ENCODE measurements around the gene SLC38A6.

Gene SLC38A6

GRCh38 chr14:60980811-60981632 is at the start of gene SLC38A6, which contains the start of gene TRMT5:
SLC38A6 (plus strand) TSS chr14:60981245; CDS start chr14:60981278, 33 bp downstream.
TRMT5 (minus strand) TSS chr14:60981079; CDS start chr14:60980973, 106 bp downstream.
- Mint-ChIP-seq H3K27me3 (no peaks in the 10 kb centered on the region), H3K4me3 (no peak within 1 kb of the TSS), H3K4me1 (peaks cover 10% of the 10 kb centered on the region), H3K27ac (ENCODE audit: low read depth) (no peak within 1 kb of the TSS), H3K9me3 (no peaks in the 10 kb centered on the region), H3K36me3 (ENCODE audit: insufficient read depth) (peaks cover 2% of the 10 kb centered on the region)
- DNase-seq (ENCODE audit: low spot score in 2 of 2) (peak; percentile 86 to 93), ATAC-seq (replicated peaks; ENCODE audit: extremely low read depth, poor library complexity, severe bottlenecking) (peak; percentile 88)

- Mint-ChIP-seq H3K27me3 (no peaks in the 10 kb centered on the region), H3K4me3 (no peak overlapping the region), H3K36me3 (ENCODE audit: insufficient read depth) (peaks cover 1% of the 10 kb centered on the region), H3K27ac (ENCODE audit: low read depth) (no peak overlapping the region), H3K4me1 (peaks cover 21% of the 10 kb centered on the region), H3K9me3 (no peaks in the 10 kb centered on the region)
- no peak for ATAC-seq (replicated peaks; ENCODE audit: extremely low read depth, poor library complexity, severe bottlenecking)
- no peak for DNase-seq (ENCODE audit: low spot score in 2 of 2)
These were observed 47.0 kb upstream of the SLC38A6 start for GRCh38 chr14:60933920-60934655.

- ATAC-seq (replicated peaks; ENCODE audit: extremely low read depth, poor library complexity, severe bottlenecking) = no peak
- Mint-ChIP-seq H3K9me3 (no peaks in the 10 kb centered on the region), H3K36me3 (ENCODE audit: insufficient read depth) (peaks cover 1% of the 10 kb centered on the region), H3K27me3 (no peaks in the 10 kb centered on the region), H3K4me1 (peaks cover 27% of the 10 kb centered on the region), H3K27ac (ENCODE audit: low read depth) (no peak overlapping the region), H3K4me3 (no peak overlapping the region)
- no peak for DNase-seq (ENCODE audit: low spot score in 2 of 2)
These were observed 45.7 kb upstream of the SLC38A6 start for GRCh38 chr14:60935319-60935718.

- Mint-ChIP-seq H3K27me3 (no peaks in the 10 kb centered on the region), H3K4me1 (peaks cover 17% of the 10 kb centered on the region), H3K36me3 (ENCODE audit: insufficient read depth) (peaks cover 2% of the 10 kb centered on the region), H3K4me3 (no peak overlapping the region), H3K9me3 (no peaks in the 10 kb centered on the region), H3K27ac (ENCODE audit: low read depth) (no peak overlapping the region)
- ATAC-seq (replicated peaks; ENCODE audit: extremely low read depth, poor library complexity, severe bottlenecking) (no peak), DNase-seq (ENCODE audit: low spot score in 2 of 2) (no peak)
These were observed 37.4 kb upstream of the SLC38A6 start for GRCh38 chr14:60943637-60944032.

GRCh38 chr14:60944204-60944603 is 36.8 kb upstream of the SLC38A6 start:
- Mint-ChIP-seq H3K27me3 (no peaks in the 10 kb centered on the region), H3K4me1 (peaks cover 12% of the 10 kb centered on the region), H3K9me3 (no peaks in the 10 kb centered on the region), H3K36me3 (ENCODE audit: insufficient read depth) (peaks cover 2% of the 10 kb centered on the region), H3K4me3 (no peak overlapping the region), H3K27ac (ENCODE audit: low read depth) (no peak overlapping the region)
- DNase-seq (ENCODE audit: low spot score in 2 of 2) = no peak
- no peak for ATAC-seq (replicated peaks; ENCODE audit: extremely low read depth, poor library complexity, severe bottlenecking)

- peaks cover 7% of the 10 kb centered on the region for H3K4me1 Mint-ChIP-seq
- H3K9me3 Mint-ChIP-seq = no peaks in the 10 kb centered on the region
- no peaks in the 10 kb centered on the region for H3K27me3 Mint-ChIP-seq
- no peak overlapping the region for H3K4me3 Mint-ChIP-seq
- no peak overlapping the region for H3K27ac Mint-ChIP-seq (ENCODE audit: low read depth)
- ATAC-seq (replicated peaks; ENCODE audit: extremely low read depth, poor library complexity, severe bottlenecking) (no peak), DNase-seq (ENCODE audit: low spot score in 2 of 2) (no peak)
- H3K36me3 Mint-ChIP-seq (ENCODE audit: insufficient read depth) = peaks cover 2% of the 10 kb centered on the region
These were observed 35.1 kb upstream of the SLC38A6 start for GRCh38 chr14:60945984-60946383.

GRCh38 chr14:60946773-60947172 is 34.3 kb upstream of the SLC38A6 start:
- no peak overlapping the region for H3K27ac Mint-ChIP-seq (ENCODE audit: low read depth)
- H3K4me3 Mint-ChIP-seq = no peak overlapping the region
- H3K27me3 Mint-ChIP-seq = no peaks in the 10 kb centered on the region

GRCh38 chr14:60951776-60952435 is 29.1 kb upstream of the SLC38A6 start:
- Mint-ChIP-seq H3K4me3 (no peak overlapping the region), H3K9me3 (peaks cover 6% of the 10 kb centered on the region), H3K36me3 (ENCODE audit: insufficient read depth) (peaks cover 3% of the 10 kb centered on the region), H3K27ac (ENCODE audit: low read depth) (no peak overlapping the region), H3K4me1 (no peaks in the 10 kb centered on the region), H3K27me3 (no peaks in the 10 kb centered on the region)
- no peak for ATAC-seq (replicated peaks; ENCODE audit: extremely low read depth, poor library complexity, severe bottlenecking)
- no peak for DNase-seq (ENCODE audit: low spot score in 2 of 2)

More at GRCh38 chr14:60946773-60947172, 34.3 kb upstream of the SLC38A6 start:
- H3K9me3 Mint-ChIP-seq = no peaks in the 10 kb centered on the region
- DNase-seq (ENCODE audit: low spot score in 2 of 2) (no peak), ATAC-seq (replicated peaks; ENCODE audit: extremely low read depth, poor library complexity, severe bottlenecking) (no peak)
- H3K36me3 Mint-ChIP-seq (ENCODE audit: insufficient read depth) = peaks cover 2% of the 10 kb centered on the region
- peaks cover 7% of the 10 kb centered on the region for H3K4me1 Mint-ChIP-seq

- no peaks in the 10 kb centered on the region for H3K27me3 Mint-ChIP-seq
- H3K4me1 Mint-ChIP-seq = peaks cover 1% of the 10 kb centered on the region
- peaks cover 20% of the 10 kb centered on the region for H3K9me3 Mint-ChIP-seq
- H3K36me3 Mint-ChIP-seq (ENCODE audit: insufficient read depth) = peaks cover 1% of the 10 kb centered on the region
- DNase-seq (ENCODE audit: low spot score in 2 of 2) (no peak), ATAC-seq (replicated peaks; ENCODE audit: extremely low read depth, poor library complexity, severe bottlenecking) (no peak)
- no peak overlapping the region for H3K4me3 Mint-ChIP-seq
- no peak overlapping the region for H3K27ac Mint-ChIP-seq (ENCODE audit: low read depth)
These were observed 24.8 kb upstream of the SLC38A6 start for GRCh38 chr14:60956202-60956601.

GRCh38 chr14:60956632-60957031 is 24.4 kb upstream of the SLC38A6 start:
- Mint-ChIP-seq H3K36me3 (ENCODE audit: insufficient read depth) (peaks cover 1% of the 10 kb centered on the region), H3K4me1 (peaks cover 5% of the 10 kb centered on the region), H3K4me3 (no peak overlapping the region), H3K27ac (ENCODE audit: low read depth) (no peak overlapping the region), H3K27me3 (no peaks in the 10 kb centered on the region), H3K9me3 (peaks cover 20% of the 10 kb centered on the region)
- DNase-seq (ENCODE audit: low spot score in 2 of 2) (no peak), ATAC-seq (replicated peaks; ENCODE audit: extremely low read depth, poor library complexity, severe bottlenecking) (no peak)

- Mint-ChIP-seq H3K27ac (ENCODE audit: low read depth) (no peak overlapping the region), H3K36me3 (ENCODE audit: insufficient read depth) (peaks cover 1% of the 10 kb centered on the region), H3K27me3 (no peaks in the 10 kb centered on the region), H3K4me1 (peaks cover 5% of the 10 kb centered on the region), H3K9me3 (peaks cover 20% of the 10 kb centered on the region), H3K4me3 (no peak overlapping the region)
- DNase-seq (ENCODE audit: low spot score in 2 of 2) (no peak), ATAC-seq (replicated peaks; ENCODE audit: extremely low read depth, poor library complexity, severe bottlenecking) (no peak)
These were observed 22.9 kb upstream of the SLC38A6 start for GRCh38 chr14:60958146-60958545.

GRCh38 chr14:60963761-60964160 is 17.3 kb upstream of the SLC38A6 start:
- no peak overlapping the region for H3K4me3 Mint-ChIP-seq
- H3K27ac Mint-ChIP-seq (ENCODE audit: low read depth) = no peak overlapping the region
- peaks cover 5% of the 10 kb centered on the region for H3K4me1 Mint-ChIP-seq
- H3K36me3 Mint-ChIP-seq (ENCODE audit: insufficient read depth) = peaks cover 1% of the 10 kb centered on the region
- DNase-seq (ENCODE audit: low spot score in 2 of 2) (no peak), ATAC-seq (replicated peaks; ENCODE audit: extremely low read depth, poor library complexity, severe bottlenecking) (no peak)
- H3K27me3 Mint-ChIP-seq = no peaks in the 10 kb centered on the region
- H3K9me3 Mint-ChIP-seq = peaks cover 6% of the 10 kb centered on the region
